Measurements from ENCODE around the gene CCNL2. TPM values are rescaled to one million over a fixed set of nuclear protein-coding genes. Genes with fewer than 3 reads are reported as not detected.
A peak's percentile ranks its signal among the peaks of the same experiment; 100 is the strongest.

Gene CCNL2
- total and polyA plus RNA-seq, 2 of the 13 experiments (the other 11 are each of a cell fraction or from before 2014, with no cell fraction given) = 105 to 340 TPM

DNA sequence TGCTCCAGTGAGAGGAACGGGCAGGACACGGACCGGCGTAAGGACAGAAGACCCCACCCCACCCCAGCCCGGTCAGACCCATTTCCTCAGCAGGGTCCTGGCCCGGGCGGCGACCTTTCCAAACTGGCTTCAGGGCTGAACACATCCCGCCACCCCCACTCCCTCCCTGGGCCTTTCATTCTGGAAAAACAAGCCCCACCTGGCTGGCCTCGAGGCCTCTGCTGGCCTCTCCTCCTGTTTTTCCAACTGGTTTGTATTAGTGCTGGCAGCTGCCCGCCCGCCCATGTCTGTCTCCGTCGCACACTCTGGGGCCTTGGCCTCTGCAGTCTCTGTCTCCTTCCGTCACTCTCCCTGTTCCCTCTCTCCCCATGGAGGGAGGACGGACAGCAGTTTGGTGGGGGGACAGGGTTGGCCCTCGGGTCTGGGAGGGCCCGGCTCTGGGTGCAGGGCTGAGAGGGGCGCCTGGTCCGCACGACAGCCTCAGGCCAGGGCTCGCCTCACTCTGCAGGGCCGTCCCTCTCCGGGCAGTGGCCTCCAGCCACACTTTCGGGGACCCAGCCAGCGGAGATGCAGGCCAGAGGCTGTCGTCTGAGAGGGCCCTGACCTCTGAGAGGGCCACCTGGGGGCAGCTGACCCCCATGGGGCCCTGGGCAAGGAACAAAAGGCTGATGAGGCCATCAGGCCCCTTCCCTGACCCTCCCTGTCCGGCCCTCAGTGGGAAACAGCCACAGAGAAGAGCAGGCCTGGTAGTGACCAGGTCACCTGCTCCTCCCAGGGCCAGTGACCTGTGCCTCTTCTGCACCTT lies 39.3 kb downstream of the CCNL2 start (continued):
- TF ChIP-seq, protein P1, sequence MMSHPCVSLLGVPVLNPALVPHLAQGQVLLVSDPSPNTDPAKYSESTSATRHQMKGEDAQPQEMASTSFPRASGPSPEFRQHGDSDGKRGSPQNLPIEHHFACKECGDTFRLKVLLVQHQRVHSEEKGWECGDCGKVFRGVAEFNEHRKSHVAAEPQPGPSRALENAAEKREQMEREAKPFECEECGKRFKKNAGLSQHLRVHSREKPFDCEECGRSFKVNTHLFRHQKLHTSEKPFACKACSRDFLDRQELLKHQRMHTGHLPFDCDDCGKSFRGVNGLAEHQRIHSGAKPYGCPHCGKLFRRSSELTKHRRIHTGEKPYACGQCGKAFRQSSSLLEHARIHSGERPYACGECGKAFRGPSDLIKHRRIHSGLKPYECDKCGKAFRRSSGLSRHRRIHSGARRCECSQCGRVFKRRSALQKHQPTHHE (CRISPR knock-in tag; IDR thresholded peaks at IDR 0.05; ENCODE audit: borderline replicate concordance) = 0 out of 2 replicates have a peak, but pooled peaks have one; percentile 27
- peak; percentile 98 for TF ChIP-seq NR2F2 (IDR thresholded peaks at IDR 0.05; ENCODE audit: borderline replicate concordance, low read depth)
- no peak for TF ChIP-seq MAFK (conservative IDR thresholded peaks at IDR 0.05 in 1 of 2, IDR thresholded peaks at IDR 0.05 in 1 of 2; ENCODE audit: low read length in 2 of 2)
- no peak for TF ChIP-seq MED8 (CRISPR knock-in tag; IDR thresholded peaks at IDR 0.05; ENCODE audit: insufficient replicate concordance)
- TF ChIP-seq, protein P2, sequence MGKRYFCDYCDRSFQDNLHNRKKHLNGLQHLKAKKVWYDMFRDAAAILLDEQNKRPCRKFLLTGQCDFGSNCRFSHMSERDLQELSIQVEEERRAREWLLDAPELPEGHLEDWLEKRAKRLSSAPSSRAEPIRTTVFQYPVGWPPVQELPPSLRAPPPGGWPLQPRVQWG (CRISPR knock-in tag; IDR thresholded peaks at IDR 0.05; ENCODE audit: borderline replicate concordance, low read depth) = no peak
- no peak for TF ChIP-seq ZNF232 (CRISPR knock-in tag; IDR thresholded peaks at IDR 0.05; ENCODE audit: borderline replicate concordance)
- no peak for TF ChIP-seq ZNF674 (CRISPR knock-in tag; IDR thresholded peaks at IDR 0.05; ENCODE audit: low read depth)
- TF ChIP-seq RCOR2 (CRISPR knock-in tag; IDR thresholded peaks at IDR 0.05) = 0 out of 2 replicates have a peak, but pooled peaks have one; percentile 14
- TF ChIP-seq ZNF629 (CRISPR knock-in tag; conservative IDR thresholded peaks at IDR 0.05) = no peak
- TF ChIP-seq FOXK2 (IDR thresholded peaks at IDR 0.05) = no peak
- TF ChIP-seq FOXA3 (CRISPR knock-in tag; IDR thresholded peaks at IDR 0.05) = no peak
- TF ChIP-seq FIP1L1 (IDR thresholded peaks at IDR 0.05; ENCODE audit: borderline replicate concordance, insufficient read depth, low read depth, low read length) = no peak
- no peak for TF ChIP-seq TOE1 (CRISPR knock-in tag; IDR thresholded peaks at IDR 0.05)
- TF ChIP-seq ZNF30 (CRISPR knock-in tag; IDR thresholded peaks at IDR 0.05) = no peak
- TF ChIP-seq TCF7 (IDR thresholded peaks at IDR 0.05; ENCODE audit: low read depth) = peak; percentile 74
- no peak; the same call in 1 of the 2 replicates for TF ChIP-seq ZNF546 (CRISPR knock-in tag; conservative IDR thresholded peaks at IDR 0.05)
- TF ChIP-seq, protein P3, sequence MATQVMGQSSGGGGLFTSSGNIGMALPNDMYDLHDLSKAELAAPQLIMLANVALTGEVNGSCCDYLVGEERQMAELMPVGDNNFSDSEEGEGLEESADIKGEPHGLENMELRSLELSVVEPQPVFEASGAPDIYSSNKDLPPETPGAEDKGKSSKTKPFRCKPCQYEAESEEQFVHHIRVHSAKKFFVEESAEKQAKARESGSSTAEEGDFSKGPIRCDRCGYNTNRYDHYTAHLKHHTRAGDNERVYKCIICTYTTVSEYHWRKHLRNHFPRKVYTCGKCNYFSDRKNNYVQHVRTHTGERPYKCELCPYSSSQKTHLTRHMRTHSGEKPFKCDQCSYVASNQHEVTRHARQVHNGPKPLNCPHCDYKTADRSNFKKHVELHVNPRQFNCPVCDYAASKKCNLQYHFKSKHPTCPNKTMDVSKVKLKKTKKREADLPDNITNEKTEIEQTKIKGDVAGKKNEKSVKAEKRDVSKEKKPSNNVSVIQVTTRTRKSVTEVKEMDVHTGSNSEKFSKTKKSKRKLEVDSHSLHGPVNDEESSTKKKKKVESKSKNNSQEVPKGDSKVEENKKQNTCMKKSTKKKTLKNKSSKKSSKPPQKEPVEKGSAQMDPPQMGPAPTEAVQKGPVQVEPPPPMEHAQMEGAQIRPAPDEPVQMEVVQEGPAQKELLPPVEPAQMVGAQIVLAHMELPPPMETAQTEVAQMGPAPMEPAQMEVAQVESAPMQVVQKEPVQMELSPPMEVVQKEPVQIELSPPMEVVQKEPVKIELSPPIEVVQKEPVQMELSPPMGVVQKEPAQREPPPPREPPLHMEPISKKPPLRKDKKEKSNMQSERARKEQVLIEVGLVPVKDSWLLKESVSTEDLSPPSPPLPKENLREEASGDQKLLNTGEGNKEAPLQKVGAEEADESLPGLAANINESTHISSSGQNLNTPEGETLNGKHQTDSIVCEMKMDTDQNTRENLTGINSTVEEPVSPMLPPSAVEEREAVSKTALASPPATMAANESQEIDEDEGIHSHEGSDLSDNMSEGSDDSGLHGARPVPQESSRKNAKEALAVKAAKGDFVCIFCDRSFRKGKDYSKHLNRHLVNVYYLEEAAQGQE (IDR thresholded peaks at IDR 0.05; ENCODE audit: borderline replicate concordance in 1 of 2, low read depth in 1 of 2, low read length in 2 of 2) = no peak
- TF ChIP-seq, protein P4, sequence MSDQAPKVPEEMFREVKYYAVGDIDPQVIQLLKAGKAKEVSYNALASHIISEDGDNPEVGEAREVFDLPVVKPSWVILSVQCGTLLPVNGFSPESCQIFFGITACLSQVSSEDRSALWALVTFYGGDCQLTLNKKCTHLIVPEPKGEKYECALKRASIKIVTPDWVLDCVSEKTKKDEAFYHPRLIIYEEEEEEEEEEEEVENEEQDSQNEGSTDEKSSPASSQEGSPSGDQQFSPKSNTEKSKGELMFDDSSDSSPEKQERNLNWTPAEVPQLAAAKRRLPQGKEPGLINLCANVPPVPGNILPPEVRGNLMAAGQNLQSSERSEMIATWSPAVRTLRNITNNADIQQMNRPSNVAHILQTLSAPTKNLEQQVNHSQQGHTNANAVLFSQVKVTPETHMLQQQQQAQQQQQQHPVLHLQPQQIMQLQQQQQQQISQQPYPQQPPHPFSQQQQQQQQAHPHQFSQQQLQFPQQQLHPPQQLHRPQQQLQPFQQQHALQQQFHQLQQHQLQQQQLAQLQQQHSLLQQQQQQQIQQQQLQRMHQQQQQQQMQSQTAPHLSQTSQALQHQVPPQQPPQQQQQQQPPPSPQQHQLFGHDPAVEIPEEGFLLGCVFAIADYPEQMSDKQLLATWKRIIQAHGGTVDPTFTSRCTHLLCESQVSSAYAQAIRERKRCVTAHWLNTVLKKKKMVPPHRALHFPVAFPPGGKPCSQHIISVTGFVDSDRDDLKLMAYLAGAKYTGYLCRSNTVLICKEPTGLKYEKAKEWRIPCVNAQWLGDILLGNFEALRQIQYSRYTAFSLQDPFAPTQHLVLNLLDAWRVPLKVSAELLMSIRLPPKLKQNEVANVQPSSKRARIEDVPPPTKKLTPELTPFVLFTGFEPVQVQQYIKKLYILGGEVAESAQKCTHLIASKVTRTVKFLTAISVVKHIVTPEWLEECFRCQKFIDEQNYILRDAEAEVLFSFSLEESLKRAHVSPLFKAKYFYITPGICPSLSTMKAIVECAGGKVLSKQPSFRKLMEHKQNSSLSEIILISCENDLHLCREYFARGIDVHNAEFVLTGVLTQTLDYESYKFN (CRISPR knock-in tag; conservative IDR thresholded peaks at IDR 0.05) = peak; percentile 81
- no peak for TF ChIP-seq MTF2 (CRISPR knock-in tag; IDR thresholded peaks at IDR 0.05; ENCODE audit: borderline replicate concordance)
- no peak for TF ChIP-seq ZNF614 (CRISPR knock-in tag; IDR thresholded peaks at IDR 0.05; ENCODE audit: borderline replicate concordance)
- 0 out of 2 replicates have a peak, but pooled peaks have one; percentile 35 for TF ChIP-seq ZNF367 (CRISPR knock-in tag; IDR thresholded peaks at IDR 0.05; ENCODE audit: borderline replicate concordance)
